GM10266 (cell line): Measurements from ENCODE around the gene GMPR2.

ENCODE experiments used
- DNase-seq: peaks from one replicate; pipeline ENCODE4 v3.0.0; 2012; ENCODE audit errors: extremely low spot score
- CTCF ChIP-seq: IDR thresholded peaks from 2 replicates; pipeline ENCODE4 v1.5.1; 2012; ENCODE audit warnings: mild to moderate bottlenecking, low read depth; ENCODE audit not compliant: control insufficient read depth, insufficient read depth; ENCODE audit errors: missing control alignments

Gene GMPR2

GRCh38 chr14:24187539-24187915 lies 45.2 kb upstream of the GMPR2 start:
- no peak for TF ChIP-seq CTCF
- DNase-seq: no peak

GRCh38 chr14:24188251-24189058 lies 44.3 kb upstream of the GMPR2 start, which contains the start of gene IPO4:
IPO4 (minus strand) TSS chr14:24188816; CDS start chr14:24188787, 29 bp downstream.
- DNase-seq: peak; percentile 98
- TF ChIP-seq CTCF: no peak

DNA sequence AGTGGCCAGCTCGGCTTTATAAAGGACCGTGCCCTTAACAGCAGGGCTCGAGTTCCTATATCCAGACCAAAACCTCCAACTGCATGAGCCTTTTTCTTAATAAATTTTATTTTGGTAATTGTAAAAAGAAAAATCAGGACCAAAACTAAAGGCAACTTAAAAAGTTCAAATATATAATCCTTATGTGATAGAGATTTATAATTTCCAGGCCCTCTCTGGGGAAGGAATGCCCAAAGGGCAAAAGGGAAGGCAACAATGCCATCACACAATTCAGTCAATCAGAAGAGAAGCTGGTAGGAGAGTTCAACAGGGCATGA lies 43.7 kb upstream of the GMPR2 start:
- TF ChIP-seq CTCF: no peak
- no peak for DNase-seq

- no peak for DNase-seq
- TF ChIP-seq CTCF: no peak
These were observed 43.3 kb upstream of the GMPR2 start for GRCh38 chr14:24189460-24189859.

DNA sequence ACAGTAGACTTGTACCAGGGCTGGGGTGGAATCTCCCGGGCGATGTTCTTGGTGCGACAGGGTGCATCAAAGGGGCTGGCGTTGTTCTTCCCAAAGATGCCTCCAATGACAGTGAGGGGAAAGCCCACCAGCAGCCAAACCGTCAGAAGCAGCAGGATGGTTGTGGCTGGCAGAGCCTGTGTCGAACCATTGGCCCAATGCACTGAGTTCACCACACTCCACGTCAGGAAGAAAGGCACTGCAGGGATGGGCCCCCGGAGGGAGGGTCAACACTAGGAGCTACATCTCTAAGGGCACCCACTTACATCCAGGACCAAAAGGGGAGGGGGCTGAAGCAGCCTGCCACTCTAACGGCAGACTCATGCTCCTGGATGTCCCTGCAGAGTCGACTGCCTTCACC lies 42.3 kb upstream of the GMPR2 start:
- TF ChIP-seq CTCF: no peak

DNA sequence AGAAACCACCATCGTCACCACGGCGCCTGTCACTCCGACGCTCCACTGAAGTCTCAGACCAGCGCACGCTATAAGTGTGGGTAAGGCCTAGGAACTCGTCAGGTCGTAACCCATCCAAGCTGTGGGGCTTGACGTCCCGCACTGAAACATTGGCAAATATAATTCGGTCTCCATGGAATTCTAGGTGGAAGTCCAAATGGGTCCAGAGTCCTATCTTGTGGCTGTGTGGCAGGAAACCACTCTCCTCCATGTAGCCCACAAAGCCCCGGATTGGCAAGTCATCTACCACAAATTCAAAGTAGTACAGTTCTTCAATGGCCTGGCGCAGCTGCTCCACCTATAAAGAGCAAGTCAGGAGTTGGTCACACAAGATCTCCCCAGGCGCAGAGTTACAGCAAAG lies 39.8 kb upstream of the GMPR2 start:
- TF ChIP-seq CTCF: no peak
- DNase-seq: no peak

More for the DNA sequence above, 42.3 kb upstream of the GMPR2 start:
- no peak for DNase-seq

GRCh38 chr14:24194186-24194872 lies 38.4 kb upstream of the GMPR2 start:
- DNase-seq: no peak
- TF ChIP-seq CTCF: no peak
